ENCODE measurements around the gene HNRNPH2.

The HNRNPH2 gene, protein sequence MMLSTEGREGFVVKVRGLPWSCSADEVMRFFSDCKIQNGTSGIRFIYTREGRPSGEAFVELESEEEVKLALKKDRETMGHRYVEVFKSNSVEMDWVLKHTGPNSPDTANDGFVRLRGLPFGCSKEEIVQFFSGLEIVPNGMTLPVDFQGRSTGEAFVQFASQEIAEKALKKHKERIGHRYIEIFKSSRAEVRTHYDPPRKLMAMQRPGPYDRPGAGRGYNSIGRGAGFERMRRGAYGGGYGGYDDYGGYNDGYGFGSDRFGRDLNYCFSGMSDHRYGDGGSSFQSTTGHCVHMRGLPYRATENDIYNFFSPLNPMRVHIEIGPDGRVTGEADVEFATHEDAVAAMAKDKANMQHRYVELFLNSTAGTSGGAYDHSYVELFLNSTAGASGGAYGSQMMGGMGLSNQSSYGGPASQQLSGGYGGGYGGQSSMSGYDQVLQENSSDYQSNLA

DNA sequence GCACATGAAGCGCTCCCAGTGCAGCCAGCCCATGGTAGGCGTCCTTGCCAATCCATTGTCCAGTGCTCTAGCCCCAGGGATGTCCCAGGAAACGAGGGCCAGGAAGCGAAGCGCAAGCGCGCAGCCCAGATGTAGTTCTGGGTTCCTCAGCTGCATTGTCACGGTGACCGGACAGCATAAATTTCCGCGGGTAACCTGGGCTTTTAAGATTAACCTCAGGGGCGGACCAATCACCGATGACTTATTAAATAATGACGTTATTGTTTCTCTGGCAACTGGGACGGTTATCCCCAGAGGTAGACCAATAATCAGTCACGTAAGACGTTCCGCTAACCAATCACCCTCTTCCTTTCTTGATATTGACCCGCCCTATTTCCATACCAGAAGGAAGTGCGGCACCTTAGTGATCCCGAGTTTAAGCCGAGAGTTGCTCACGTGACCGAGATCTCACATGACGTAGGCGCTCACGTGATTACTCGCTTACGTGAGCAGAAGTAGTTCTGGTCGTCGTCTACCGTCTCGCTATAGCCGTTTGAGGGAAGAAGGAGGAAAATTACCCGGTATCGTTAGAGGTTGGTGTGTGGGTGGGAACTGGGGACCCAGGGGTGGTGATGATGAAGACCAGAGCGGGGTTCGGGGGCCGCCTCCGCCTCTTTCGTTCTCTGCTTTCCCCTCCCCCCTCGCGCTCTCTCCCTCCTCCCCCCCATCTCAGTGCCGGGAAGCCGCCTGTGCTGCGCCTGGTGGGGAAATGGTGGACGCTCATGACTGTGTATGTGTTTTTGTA, at the start of gene HNRNPH2, which contains the start of gene GLA:
TSS of gene HNRNPH2 (plus strand) at position 475 of the 784 bp plus-strand sequence. CDS start 3,767 bp downstream, outside the sequence.
TSS of gene GLA (minus strand) at position 178 of the 784 bp plus-strand sequence. CDS start at position 156, 22 bp downstream.
- Histone ChIP-seq H3K4me3 (ENCODE audit: low read depth, low read length) (peak within 1 kb of the TSS; percentile 80), H3K9ac (ENCODE audit: low read depth, low read length) (peak within 1 kb of the TSS; percentile 79), H3K9me3 (ENCODE audit: control insufficient read depth, insufficient read depth, low read length) (no peaks in the 10 kb centered on the region), H3K36me3 (ENCODE audit: control insufficient read depth, insufficient read depth, low read length) (peaks cover 2% of the 10 kb centered on the region), H3K4me1 (ENCODE audit: control insufficient read depth, insufficient read depth, low read length) (no peaks in the 10 kb centered on the region), H3K27me3 (ENCODE audit: control insufficient read depth, insufficient read depth, low read length) (no peaks in the 10 kb centered on the region)

DNA sequence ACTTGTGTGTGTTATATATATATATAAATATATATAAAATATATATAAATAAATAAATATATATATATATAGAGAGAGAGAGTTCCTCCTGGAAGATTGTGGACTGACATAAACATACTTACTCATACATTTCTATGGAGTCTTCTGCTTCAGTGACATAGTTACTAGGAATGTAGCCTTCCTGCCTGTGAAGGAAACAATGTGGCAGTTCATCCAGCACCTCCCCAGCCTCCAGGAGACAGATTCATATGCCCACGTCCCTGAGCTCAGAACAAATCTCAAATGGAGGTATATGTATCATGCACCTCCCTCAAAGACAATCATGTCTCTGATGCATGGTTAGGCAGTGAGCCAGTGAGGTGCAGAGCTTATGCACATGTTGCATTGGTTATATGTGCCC, 48.1 kb upstream of the HNRNPH2 start:
- no peak overlapping the region for H3K9ac ChIP-seq (ENCODE audit: low read depth, low read length)
- no peaks in the 10 kb centered on the region for H3K9me3 ChIP-seq (ENCODE audit: control insufficient read depth, insufficient read depth, low read length)
- H3K4me1 ChIP-seq (ENCODE audit: control insufficient read depth, insufficient read depth, low read length) = no peaks in the 10 kb centered on the region
- no peaks in the 10 kb centered on the region for H3K36me3 ChIP-seq (ENCODE audit: control insufficient read depth, insufficient read depth, low read length)
- no peak overlapping the region for H3K4me3 ChIP-seq (ENCODE audit: low read depth, low read length)
- H3K27me3 ChIP-seq (ENCODE audit: control insufficient read depth, insufficient read depth, low read length) = no peaks in the 10 kb centered on the region

DNA sequence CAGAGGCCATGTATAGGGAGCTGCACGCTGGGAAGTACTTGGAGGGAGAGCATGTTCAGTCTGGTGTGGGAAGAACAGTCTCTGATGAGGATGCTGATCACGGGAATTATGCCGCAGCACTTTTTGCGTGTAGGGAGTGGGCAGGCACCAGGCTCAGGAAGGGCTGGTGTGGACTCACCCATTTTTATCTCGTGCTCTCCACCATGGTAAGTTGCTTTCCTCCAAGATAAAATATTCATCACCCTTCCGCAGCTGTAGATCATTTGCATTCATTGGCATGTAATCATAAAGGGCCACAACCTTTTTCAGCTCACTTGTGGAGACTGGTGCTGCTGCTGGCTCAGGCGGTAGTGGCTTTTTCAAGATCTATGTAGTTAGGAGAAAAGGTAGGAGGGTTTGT, 47.6 kb upstream of the HNRNPH2 start:
- H3K4me3 ChIP-seq (ENCODE audit: low read depth, low read length) = no peak overlapping the region
- H3K27me3 ChIP-seq (ENCODE audit: control insufficient read depth, insufficient read depth, low read length) = no peaks in the 10 kb centered on the region
- no peaks in the 10 kb centered on the region for H3K36me3 ChIP-seq (ENCODE audit: control insufficient read depth, insufficient read depth, low read length)

DNA sequence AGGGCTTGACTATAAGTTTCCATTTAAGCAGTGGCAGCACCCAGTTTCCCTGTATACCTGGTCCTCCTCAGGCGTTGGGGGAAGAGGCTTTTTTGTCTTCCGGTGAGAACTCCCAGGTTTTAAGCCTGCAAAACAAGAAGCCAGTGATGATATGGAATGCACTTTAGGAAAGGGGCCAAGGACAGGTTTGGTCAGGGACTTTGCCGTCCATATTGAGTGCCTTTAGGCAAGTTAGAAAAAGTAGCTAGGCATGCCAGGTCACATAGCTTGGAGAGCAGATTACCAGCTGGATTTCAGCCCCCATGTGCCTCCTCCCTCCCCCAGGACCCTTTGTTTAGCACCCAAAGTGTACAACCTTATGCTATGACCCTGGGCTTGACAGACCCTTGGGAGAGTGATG, 45.9 kb upstream of the HNRNPH2 start:
- Histone ChIP-seq H3K9ac (ENCODE audit: low read depth, low read length) (no peak overlapping the region), H3K27me3 (ENCODE audit: control insufficient read depth, insufficient read depth, low read length) (no peaks in the 10 kb centered on the region), H3K9me3 (ENCODE audit: control insufficient read depth, insufficient read depth, low read length) (no peaks in the 10 kb centered on the region), H3K4me1 (ENCODE audit: control insufficient read depth, insufficient read depth, low read length) (no peaks in the 10 kb centered on the region), H3K4me3 (ENCODE audit: low read depth, low read length) (no peak overlapping the region), H3K36me3 (ENCODE audit: control insufficient read depth, insufficient read depth, low read length) (no peaks in the 10 kb centered on the region)

More for the DNA sequence above, 47.6 kb upstream of the HNRNPH2 start:
- H3K4me1 ChIP-seq (ENCODE audit: control insufficient read depth, insufficient read depth, low read length) = no peaks in the 10 kb centered on the region
- H3K9ac ChIP-seq (ENCODE audit: low read depth, low read length) = no peak overlapping the region
- H3K9me3 ChIP-seq (ENCODE audit: control insufficient read depth, insufficient read depth, low read length) = no peaks in the 10 kb centered on the region

DNA sequence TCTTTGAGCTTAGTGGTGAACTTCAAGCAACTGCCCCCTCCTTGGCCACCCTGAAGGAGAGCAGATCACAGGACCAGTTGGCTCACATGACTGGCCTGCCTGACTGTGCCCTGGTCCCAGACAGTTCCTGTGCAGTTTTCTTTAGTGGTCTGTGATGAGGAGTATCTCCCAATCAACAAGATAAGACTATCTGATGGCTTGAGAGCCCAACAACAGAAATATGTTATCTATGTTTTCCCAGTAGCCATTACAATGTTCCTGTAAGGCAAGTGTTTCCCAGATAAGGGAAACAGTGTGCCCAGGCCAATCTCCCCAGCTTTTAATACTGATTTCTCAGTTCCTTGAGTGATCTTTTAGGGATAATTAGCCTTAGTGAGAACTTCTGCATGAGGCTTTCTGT, 45.3 kb upstream of the HNRNPH2 start:
- Histone ChIP-seq H3K4me3 (ENCODE audit: low read depth, low read length) (no peak overlapping the region), H3K27me3 (ENCODE audit: control insufficient read depth, insufficient read depth, low read length) (no peaks in the 10 kb centered on the region), H3K9me3 (ENCODE audit: control insufficient read depth, insufficient read depth, low read length) (no peaks in the 10 kb centered on the region), H3K36me3 (ENCODE audit: control insufficient read depth, insufficient read depth, low read length) (no peaks in the 10 kb centered on the region), H3K4me1 (ENCODE audit: control insufficient read depth, insufficient read depth, low read length) (no peaks in the 10 kb centered on the region), H3K9ac (ENCODE audit: low read depth, low read length) (no peak overlapping the region)

DNA sequence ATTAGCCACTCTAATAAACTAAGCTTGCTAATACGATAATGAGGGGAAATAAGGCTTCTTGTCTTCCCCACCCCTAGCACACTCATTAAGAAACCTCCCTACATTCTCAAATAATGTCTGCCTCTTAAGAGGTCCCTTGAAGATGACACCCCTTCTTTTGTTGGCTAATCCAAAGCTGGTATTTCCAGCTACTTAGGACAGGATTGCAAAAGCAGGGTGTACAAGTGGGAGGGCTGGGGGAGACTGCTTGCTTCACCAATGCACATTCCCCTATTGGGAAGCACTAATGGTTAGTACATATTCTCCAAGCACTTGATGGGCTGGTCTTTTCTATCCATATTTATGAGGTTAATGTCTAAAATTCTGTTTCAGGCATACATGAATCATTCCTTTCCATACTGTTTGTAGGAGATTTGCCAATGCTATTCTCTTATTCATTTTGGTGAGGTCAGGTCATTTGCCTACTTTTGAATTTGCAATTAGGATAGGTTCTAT, 42.7 kb upstream of the HNRNPH2 start:
- H3K9ac ChIP-seq (ENCODE audit: low read depth, low read length) = no peak overlapping the region
- H3K4me3 ChIP-seq (ENCODE audit: low read depth, low read length) = no peak overlapping the region
- H3K9me3 ChIP-seq (ENCODE audit: control insufficient read depth, insufficient read depth, low read length) = no peaks in the 10 kb centered on the region
- no peaks in the 10 kb centered on the region for H3K27me3 ChIP-seq (ENCODE audit: control insufficient read depth, insufficient read depth, low read length)
- no peaks in the 10 kb centered on the region for H3K36me3 ChIP-seq (ENCODE audit: control insufficient read depth, insufficient read depth, low read length)
- H3K4me1 ChIP-seq (ENCODE audit: control insufficient read depth, insufficient read depth, low read length) = no peaks in the 10 kb centered on the region

DNA sequence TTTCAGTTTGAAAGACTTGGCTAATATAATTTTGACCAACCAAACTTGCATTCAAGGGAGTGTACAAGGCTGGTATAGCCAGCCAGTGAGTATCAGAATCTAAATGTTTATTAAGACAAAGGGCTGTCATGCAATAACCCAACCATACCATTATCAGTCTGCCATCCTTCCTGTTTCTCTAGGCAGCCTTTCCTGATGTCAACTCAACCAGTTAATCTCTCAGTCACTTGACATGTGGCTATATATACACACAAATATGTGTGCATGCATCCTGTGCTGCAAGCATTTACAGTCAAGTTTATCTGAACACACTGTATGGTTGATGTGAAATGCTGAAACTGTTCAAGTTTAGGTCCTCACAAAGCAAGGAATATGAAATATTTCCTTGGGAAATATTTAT, 39.2 kb upstream of the HNRNPH2 start:
- H3K4me1 ChIP-seq (ENCODE audit: control insufficient read depth, insufficient read depth, low read length) = no peaks in the 10 kb centered on the region
- no peak overlapping the region for H3K4me3 ChIP-seq (ENCODE audit: low read depth, low read length)
- H3K36me3 ChIP-seq (ENCODE audit: control insufficient read depth, insufficient read depth, low read length) = no peaks in the 10 kb centered on the region
- H3K27me3 ChIP-seq (ENCODE audit: control insufficient read depth, insufficient read depth, low read length) = no peaks in the 10 kb centered on the region
- no peak overlapping the region for H3K9ac ChIP-seq (ENCODE audit: low read depth, low read length)
- no peaks in the 10 kb centered on the region for H3K9me3 ChIP-seq (ENCODE audit: control insufficient read depth, insufficient read depth, low read length)

DNA sequence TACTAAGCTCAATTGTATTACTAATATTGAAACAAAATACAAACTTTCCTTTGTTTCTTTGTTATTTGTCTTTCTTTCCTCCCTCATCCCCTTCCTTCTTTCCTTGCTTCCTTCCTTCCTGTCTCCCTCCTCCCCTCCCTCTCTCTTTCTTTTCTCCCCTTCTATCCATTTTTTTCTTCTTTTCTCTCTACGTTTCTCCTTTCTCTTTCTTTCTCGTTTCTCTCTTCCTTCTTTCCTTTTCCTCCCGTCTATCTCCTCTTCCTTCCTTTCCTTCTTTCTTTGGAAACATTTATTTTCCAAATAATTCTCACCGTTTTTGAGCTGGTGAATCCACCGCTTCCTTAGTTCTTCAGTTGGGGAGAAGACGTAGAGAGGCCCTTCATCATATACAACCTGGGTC, 38.3 kb upstream of the HNRNPH2 start:
- Histone ChIP-seq H3K9ac (ENCODE audit: low read depth, low read length) (no peak overlapping the region), H3K4me3 (ENCODE audit: low read depth, low read length) (no peak overlapping the region), H3K4me1 (ENCODE audit: control insufficient read depth, insufficient read depth, low read length) (no peaks in the 10 kb centered on the region)

DNA sequence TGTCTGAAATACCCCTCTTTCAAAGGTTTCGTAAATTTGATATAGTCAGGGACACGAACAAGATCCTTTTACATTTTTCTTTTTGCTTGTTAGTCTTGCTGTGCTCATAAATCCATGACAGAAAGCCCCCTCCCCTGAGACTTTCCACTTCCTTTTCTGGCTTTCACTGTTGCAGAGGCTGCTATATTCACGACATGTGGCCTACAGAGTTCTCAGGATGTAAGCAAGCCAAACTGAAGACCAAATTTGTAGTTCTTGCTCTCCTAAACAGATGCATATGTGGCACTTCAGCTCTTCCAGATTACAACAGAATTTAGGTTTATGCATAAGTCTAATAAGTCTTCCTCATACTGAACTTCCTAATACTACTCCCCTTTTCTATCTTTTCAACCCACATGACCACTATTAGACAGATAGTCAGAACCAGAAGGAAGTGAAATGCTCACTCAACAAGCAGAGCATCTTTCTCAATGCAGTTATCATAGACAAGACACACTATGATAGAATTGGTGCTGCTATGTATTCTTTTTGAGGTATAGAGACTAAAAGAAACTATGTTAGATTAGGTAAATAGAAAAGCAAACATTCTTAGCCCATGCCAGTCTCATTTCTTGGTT, 37.0 kb upstream of the HNRNPH2 start:
- Histone ChIP-seq H3K4me3 (ENCODE audit: low read depth, low read length) (no peak overlapping the region), H3K9ac (ENCODE audit: low read depth, low read length) (no peak overlapping the region), H3K9me3 (ENCODE audit: control insufficient read depth, insufficient read depth, low read length) (no peaks in the 10 kb centered on the region), H3K4me1 (ENCODE audit: control insufficient read depth, insufficient read depth, low read length) (no peaks in the 10 kb centered on the region), H3K27me3 (ENCODE audit: control insufficient read depth, insufficient read depth, low read length) (no peaks in the 10 kb centered on the region), H3K36me3 (ENCODE audit: control insufficient read depth, insufficient read depth, low read length) (no peaks in the 10 kb centered on the region)

More for the DNA sequence above, 38.3 kb upstream of the HNRNPH2 start:
- Histone ChIP-seq H3K9me3 (ENCODE audit: control insufficient read depth, insufficient read depth, low read length) (no peaks in the 10 kb centered on the region), H3K27me3 (ENCODE audit: control insufficient read depth, insufficient read depth, low read length) (no peaks in the 10 kb centered on the region), H3K36me3 (ENCODE audit: control insufficient read depth, insufficient read depth, low read length) (no peaks in the 10 kb centered on the region)

DNA sequence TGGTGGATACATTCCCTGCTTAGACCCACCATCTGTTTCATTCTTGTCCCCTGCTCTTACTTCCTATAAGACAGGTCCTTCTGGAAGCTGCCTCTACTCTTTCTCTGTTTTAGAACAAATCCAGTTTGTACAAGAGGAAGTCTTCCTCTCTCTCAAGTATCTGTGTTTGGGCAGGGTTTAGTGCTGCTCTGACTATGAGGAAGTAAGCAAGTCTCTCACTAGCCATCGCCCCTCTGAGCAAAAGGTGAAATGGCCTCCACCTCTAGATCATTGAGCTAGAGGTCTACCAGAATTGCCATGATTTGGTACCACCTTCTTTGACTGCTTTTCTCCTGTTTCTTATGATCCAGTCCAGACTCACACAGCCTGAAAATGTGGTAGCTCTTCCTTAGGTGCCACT, 30.5 kb upstream of the HNRNPH2 start:
- Histone ChIP-seq H3K4me1 (ENCODE audit: control insufficient read depth, insufficient read depth, low read length) (no peaks in the 10 kb centered on the region), H3K27me3 (ENCODE audit: control insufficient read depth, insufficient read depth, low read length) (no peaks in the 10 kb centered on the region), H3K9me3 (ENCODE audit: control insufficient read depth, insufficient read depth, low read length) (no peaks in the 10 kb centered on the region), H3K36me3 (ENCODE audit: control insufficient read depth, insufficient read depth, low read length) (no peaks in the 10 kb centered on the region), H3K9ac (ENCODE audit: low read depth, low read length) (no peak overlapping the region), H3K4me3 (ENCODE audit: low read depth, low read length) (no peak overlapping the region)

DNA sequence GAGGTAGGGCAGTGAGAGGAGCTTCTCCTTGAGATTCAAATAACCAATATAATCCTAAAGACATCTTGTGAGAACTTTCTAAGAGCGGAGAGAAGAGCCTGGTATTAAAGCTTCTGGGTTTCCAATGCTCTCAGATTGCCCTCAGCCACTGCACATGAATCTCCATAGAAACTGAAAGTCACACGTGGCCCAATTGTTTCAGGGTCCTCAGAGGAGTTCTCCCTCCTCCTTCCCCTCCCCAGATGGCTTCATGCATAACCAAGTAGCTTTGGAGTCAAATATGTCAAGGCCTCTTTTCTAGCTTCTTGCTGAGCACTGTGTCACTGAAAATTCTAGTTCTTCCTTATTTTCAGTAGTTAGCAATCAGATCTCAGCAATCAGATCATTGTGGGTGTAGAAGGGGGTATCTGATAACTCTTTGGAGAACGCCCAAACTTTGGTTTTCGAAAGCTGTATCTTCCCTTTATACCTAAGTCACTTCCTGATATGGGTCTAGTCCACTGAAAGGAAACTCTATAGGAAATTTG, 24.3 kb upstream of the HNRNPH2 start:
- Histone ChIP-seq H3K4me1 (ENCODE audit: control insufficient read depth, insufficient read depth, low read length) (peaks cover 3% of the 10 kb centered on the region), H3K4me3 (ENCODE audit: low read depth, low read length) (no peak overlapping the region), H3K9ac (ENCODE audit: low read depth, low read length) (no peak overlapping the region), H3K36me3 (ENCODE audit: control insufficient read depth, insufficient read depth, low read length) (no peaks in the 10 kb centered on the region), H3K27me3 (ENCODE audit: control insufficient read depth, insufficient read depth, low read length) (no peaks in the 10 kb centered on the region), H3K9me3 (ENCODE audit: control insufficient read depth, insufficient read depth, low read length) (no peaks in the 10 kb centered on the region)
